Glomerular endothelial cell (primary cell): ENCODE data around the gene UBA1. TPM values are rescaled to one million over a fixed set of nuclear protein-coding genes. Genes with fewer than 3 reads are reported as not detected.

Experiments
- DNase-seq: peaks from one replicate; pipeline ENCODE4 v3.0.0-alpha.2; 2011; ENCODE audit warnings: low read depth, low spot score; ENCODE audit errors: extremely low read depth
- total RNA-seq: library from RNA; depleted of rRNA; stranded (reverse); fragments of >200 nt; gene quantifications from 2 replicates; pipeline ENCODE4 v1.2.3, GENCODE V29; 2015

Gene UBA1
- total RNA-seq, 1 donor from 2014 or later = 278 TPM

GRCh38 chrX:47210661-47211425 is 17.2 kb downstream of the UBA1 start:
- no peak for DNase-seq

GRCh38 chrX:47212381-47213293 is 19.0 kb downstream of the UBA1 start:
- DNase-seq = no peak

- DNase-seq = no peak
Observed at GRCh38 chrX:47214435-47215077, 20.9 kb downstream of the UBA1 start.

GRCh38 chrX:47215291-47215900 is 21.8 kb downstream of the UBA1 start:
- DNase-seq = no peak

- no peak for DNase-seq
Observed at GRCh38 chrX:47216393-47216925, 22.8 kb downstream of the UBA1 start.

- DNase-seq = no peak
Observed at GRCh38 chrX:47217121-47217851, 23.7 kb downstream of the UBA1 start.

- peak; percentile 98 for DNase-seq
Observed at GRCh38 chrX:47217852-47218279, 24.2 kb downstream of the UBA1 start.

- no peak for DNase-seq
Observed at GRCh38 chrX:47218280-47218919, 24.8 kb downstream of the UBA1 start, which contains the start of gene CDK16. Gene CDK16 (plus strand): TSS chrX:47218681. CDS start chrX:47223558, 4,877 bp downstream.

GRCh38 chrX:47218920-47219815 is 25.5 kb downstream of the UBA1 start:
- no peak for DNase-seq

GRCh38 chrX:47221756-47222155 is 28.1 kb downstream of the UBA1 start:
- DNase-seq = no peak

GRCh38 chrX:47222751-47223350 is 29.2 kb downstream of the UBA1 start:
- DNase-seq = no peak

GRCh38 chrX:47223476-47224250 is 30.0 kb downstream of the UBA1 start:
- no peak for DNase-seq

GRCh38 chrX:47224266-47224895 is 30.8 kb downstream of the UBA1 start:
- DNase-seq = no peak

- no peak for DNase-seq
Observed at GRCh38 chrX:47224896-47225290, 31.3 kb downstream of the UBA1 start.

- no peak for DNase-seq
Observed at GRCh38 chrX:47226071-47226470, 32.4 kb downstream of the UBA1 start.

GRCh38 chrX:47226531-47227333 is 33.1 kb downstream of the UBA1 start:
- no peak for DNase-seq
